GM19035 (cell line): ENCODE results near the gene ATXN2L.
A peak's percentile ranks its signal among the peaks of the same experiment; 100 is the strongest.
"Not testable (repeated sequence)": the region's sequence is repeated elsewhere in the genome, so short reads cannot be mapped to it uniquely, and the experiment has no call there.

Experiments
- ATAC-seq: cut with Tn5 transposase; IDR thresholded peaks from one replicate; pipeline ENCODE4 v1.9.1; 2021; ENCODE audit not compliant: unreplicated experiment

ATXN2L gene

GRCh38 chr16:28869201-28869600 is 46.4 kb downstream of the ATXN2L start:
- no peak for ATAC-seq

DNA sequence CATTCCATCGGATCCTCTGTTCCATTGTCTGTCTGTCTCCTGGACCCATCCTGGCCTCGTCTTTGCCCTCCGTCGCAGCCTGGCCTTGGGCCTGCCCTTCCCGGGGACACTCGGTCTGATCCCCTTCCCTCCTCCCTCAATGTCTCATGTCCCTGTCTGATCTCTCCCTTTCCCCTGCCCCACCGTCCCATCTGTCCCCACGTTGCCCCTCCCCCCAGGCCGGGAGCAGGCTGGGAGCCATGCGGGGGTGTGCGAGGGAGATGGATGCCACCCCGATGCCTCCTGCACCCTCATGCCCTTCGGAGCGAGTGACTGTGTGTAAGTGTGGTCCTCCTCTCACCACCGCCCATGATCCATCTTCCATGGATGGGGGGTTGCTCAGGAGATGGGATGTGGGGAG is 50.2 kb downstream of the ATXN2L start:
- ATAC-seq = no peak

DNA sequence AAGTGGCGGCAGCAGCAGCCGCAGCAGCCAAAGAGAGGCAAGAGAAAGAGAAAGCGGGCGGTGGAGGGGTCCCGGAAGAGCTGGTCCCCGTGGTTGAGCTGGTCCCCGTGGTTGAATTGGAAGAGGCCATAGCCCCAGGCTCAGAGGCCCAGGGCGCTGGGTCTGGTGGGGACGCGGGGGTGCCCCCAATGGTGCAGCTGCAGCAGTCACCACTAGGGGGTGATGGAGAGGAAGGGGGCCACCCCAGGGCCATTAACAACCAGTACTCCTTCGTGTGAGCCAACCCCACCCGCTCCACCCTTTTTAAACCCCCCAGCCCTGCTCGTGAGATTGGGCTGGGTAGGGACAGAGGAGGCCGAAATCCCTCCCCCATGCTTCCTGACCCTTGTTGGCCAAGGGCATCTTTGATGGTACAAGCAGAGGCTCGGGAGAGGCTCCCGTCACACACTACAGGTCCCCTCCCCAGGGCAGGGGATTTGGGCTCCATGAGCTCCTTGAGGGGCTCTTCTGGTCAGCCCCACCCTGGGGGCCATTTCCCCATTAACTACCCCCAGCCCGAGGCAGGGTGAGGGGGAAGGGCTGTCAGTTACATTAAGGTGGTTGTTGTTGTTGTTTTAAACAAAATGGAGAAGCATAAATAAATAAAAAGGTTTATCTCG is 50.9 kb downstream of the ATXN2L start:
- no peak for ATAC-seq

GRCh38 chr16:28874406-28874805 is 51.6 kb downstream of the ATXN2L start:
- no peak for ATAC-seq

GRCh38 chr16:28875134-28876018 is 52.6 kb downstream of the ATXN2L start:
- ATAC-seq = no peak

DNA sequence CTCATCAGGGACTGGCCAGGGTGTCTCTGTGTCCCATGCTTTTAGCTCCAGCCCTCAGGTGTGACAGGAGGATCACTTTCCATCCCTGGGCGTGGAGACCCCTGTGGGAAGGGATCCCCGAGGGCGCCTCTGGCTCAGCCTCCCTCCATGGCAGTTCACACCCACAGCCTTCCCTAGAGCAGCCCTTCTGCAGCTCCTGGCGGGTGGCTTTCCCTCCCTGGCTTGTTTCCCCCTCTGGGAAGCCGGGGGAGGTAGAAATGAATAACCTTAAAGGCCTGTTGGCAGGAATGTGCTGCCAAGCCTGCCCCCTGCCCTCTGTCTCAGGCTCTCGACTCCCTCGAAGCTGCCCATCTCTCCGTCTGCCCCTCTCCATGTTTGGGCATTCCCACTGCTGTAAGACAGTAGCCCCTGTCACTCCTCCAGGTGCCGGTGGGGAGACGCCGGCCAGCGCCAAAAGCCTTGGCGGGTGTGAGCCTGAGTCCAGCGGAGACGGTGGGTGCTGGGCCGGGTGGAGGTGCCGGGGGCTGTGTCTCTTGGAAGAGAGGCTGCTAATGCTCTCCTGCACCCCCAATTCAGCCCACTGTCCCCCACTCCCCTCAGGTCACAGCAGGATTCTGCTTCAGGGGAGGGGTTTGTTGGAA is 53.3 kb downstream of the ATXN2L start:
- ATAC-seq = no peak

- no peak for ATAC-seq
These were observed 54.3 kb downstream of the ATXN2L start for GRCh38 chr16:28876973-28877654.

DNA sequence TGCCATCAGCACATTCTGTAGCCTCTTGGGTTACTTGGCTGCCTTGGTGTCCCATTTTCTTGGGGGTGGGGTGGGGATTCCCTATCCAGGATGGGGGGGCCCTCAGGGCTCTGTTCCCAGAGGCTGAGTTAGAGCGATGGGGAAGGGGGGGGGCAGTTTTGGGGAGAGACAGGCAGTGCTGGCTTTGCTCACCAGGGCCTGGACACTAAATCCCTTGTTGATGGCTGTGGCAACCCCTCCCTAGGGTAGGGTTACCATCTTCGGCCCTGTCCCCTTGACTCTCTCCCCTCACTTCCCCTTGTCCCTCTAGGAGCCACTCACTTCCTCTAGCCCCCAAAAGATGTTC is 54.8 kb downstream of the ATXN2L start:
- no peak for ATAC-seq

DNA sequence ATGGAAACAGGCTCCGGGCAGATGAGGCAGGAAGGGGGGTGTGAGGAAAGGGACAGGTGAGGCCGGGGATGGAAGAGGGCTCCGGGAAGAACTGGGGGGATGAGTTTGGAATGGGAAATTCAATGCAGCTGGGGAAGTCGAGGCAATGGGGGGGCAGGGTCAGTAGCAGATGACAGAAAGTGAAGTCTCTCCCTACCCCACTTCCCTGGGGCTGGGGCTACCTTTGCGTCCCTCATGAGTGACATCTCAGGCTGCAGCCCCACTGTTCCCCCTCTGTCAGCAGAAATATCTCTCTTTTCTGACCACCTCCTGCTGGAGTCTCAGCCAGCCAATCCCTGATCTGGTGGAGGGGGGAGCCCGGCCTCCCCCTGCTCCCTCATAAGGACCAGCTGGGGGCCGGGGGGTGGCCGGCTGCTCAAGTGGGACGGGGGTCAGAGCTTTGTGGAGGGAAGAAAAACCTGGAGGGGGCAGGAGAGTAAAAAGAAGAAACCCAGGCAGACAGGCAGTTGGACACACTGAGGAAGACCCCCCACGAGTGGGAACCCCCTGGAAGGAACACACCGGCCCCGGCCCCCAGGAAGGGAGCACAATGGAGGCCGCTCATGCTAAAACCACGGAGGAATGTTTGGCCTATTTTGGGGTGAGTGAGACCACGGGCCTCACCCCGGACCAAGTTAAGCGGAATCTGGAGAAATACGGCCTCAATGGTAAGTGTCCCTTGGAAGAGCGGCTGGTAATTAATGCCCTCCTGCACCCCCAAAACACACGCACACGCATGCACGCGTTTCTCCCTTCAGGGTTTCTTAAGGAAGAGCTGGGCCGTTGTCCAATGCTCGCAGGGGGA is 55.5 kb downstream of the ATXN2L start, which contains the start of gene ATP2A1:
Gene ATP2A1 (plus strand): TSS at position 406 of the 844 bp plus-strand sequence. CDS start 184 bp downstream, at position 590.
- ATAC-seq = no peak

- peak; percentile 34 for ATAC-seq
These were observed 56.6 kb downstream of the ATXN2L start for GRCh38 chr16:28879261-28879840.

DNA sequence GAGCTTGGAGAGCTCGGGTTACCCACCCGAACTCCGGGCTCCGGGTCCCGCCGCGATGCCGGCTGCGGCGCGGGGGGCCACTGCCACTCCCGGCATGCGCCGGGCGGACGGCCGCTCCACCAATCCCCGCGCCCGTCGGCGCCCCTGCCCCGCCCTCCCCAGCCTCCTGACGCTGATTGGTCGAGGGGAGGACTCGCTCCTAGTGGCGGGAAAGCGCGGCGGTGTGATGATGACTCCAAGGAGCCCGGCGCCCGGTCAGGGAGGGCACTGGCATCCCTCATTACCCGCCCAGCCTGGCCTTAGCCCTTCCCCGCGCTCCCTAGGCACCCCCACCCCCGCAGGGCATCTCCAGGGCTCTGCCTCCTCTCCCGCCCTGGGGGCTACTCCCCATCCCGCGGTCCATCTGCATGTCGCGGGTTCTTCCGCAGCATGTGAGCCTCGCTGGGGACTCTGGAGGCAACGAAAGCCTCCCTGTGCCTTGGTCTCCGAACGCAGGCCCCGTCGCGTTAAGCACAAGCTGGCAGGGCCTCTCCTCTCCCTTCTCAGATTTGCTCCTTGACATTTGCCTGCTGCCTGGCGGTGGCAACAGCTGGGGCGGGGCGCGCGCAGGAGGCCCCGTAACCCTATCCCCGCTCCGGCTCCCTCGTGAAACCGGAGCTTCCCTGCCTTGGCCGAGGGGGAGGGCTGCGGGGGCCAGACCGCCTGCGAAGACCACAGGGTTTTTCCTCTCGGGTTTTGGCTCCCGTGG is 57.2 kb downstream of the ATXN2L start:
- peak; percentile 84 for ATAC-seq

DNA sequence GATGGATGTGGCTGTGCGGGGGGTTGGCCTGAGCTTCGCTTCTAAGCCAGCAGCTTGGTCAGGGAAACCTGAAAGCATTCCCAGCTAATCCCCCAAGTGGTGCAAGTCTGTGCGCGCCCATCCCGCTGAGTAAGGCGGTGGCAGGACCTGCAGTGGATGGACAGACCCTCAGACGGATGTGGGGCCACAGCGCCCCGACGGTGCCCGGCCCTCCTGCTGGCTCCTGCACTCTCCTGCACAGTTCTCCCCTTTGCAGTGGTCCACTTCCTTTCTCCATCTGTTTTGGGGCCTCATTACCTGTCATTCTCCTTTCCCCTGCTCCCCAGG is 57.8 kb downstream of the ATXN2L start:
- ATAC-seq = no peak

DNA sequence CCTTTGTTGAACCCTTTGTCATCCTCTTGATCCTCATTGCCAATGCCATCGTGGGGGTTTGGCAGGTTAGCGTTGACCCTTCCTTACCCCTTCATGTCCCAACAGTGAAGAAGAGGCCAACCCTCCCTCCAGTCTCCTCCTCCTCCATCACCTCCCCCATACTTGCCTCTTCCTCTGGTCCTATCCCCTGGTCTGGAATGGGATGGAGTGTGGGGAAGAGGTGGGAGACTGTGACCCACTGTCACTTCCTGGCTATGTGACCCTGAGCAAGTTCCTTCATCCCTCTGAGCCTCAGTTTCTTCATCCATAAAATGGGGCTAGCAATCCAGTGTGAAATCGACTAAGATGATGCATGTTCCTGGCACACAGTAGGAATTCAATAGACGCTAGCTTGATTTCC is 58.2 kb downstream of the ATXN2L start:
- ATAC-seq = no peak

DNA sequence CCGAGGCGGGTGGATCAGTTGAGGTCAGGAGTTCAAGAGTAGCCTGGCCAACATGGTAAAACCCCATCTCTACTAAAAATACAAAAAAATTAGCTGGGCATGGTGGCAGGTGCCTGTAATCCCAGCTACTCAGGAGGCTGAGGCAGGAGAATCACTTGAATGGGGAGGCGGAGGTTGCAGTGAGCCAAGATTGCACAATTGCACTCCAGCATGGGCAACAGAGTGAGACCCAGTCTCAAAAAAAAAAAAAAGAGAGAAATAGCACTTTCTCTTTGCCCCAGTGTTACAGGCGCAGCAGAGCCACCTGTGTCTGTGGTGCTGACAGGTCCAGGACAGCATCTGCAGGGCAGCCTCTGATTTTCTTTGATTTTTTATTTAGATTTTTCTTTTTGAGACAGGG is 58.8 kb downstream of the ATXN2L start:
- not testable (repeated sequence) for ATAC-seq

- ATAC-seq = no peak
These were observed 59.9 kb downstream of the ATXN2L start for GRCh38 chr16:28882551-28883160.

GRCh38 chr16:28883221-28883996 is 60.6 kb downstream of the ATXN2L start:
- ATAC-seq = no peak

GRCh38 chr16:28884045-28884444 is 61.2 kb downstream of the ATXN2L start:
- no peak for ATAC-seq
